ENCODE results near the gene CEACAM18.

CEACAM18 gene

DNA sequence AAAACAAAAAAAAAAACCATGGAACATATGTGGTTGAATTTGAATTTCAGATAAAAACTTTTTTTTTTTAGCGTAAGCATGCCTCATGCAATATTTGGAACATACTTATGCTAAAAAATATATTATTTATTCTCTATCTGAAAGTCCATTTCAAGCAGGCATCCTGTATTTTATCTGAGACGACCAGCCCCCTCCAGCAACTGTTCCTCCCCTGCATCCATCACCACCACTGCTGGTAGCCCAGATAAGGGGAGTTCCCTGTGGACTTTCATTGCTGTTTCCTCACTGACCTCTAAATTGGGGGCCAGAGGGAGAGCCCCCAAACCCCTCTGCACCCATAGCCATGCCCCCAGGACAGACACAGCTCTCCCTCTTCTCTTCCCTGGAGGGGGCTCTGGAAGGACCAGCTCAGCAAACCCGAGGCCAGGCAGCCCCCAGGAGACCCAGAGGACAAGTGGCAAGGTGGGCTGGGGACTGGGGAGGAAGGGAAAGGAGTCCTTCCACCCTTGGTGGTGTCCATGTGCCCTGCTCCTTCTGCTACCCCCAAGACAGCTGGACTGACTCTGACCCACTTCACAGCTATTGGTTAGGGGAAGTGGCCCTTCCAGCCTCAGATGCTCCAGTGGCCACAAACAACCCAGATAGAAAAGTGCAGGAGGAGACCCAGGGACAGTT is 29.9 kb downstream of the CEACAM18 start (continued):
- TF ChIP-seq ZNF148 (tag by site-specific recombination; IDR thresholded peaks at IDR 0.05; ENCODE audit: borderline replicate concordance) (no peak), ZBTB11 (tag by site-specific recombination; conservative IDR thresholded peaks at IDR 0.05; ENCODE audit: low read depth) (no peak)

DNA sequence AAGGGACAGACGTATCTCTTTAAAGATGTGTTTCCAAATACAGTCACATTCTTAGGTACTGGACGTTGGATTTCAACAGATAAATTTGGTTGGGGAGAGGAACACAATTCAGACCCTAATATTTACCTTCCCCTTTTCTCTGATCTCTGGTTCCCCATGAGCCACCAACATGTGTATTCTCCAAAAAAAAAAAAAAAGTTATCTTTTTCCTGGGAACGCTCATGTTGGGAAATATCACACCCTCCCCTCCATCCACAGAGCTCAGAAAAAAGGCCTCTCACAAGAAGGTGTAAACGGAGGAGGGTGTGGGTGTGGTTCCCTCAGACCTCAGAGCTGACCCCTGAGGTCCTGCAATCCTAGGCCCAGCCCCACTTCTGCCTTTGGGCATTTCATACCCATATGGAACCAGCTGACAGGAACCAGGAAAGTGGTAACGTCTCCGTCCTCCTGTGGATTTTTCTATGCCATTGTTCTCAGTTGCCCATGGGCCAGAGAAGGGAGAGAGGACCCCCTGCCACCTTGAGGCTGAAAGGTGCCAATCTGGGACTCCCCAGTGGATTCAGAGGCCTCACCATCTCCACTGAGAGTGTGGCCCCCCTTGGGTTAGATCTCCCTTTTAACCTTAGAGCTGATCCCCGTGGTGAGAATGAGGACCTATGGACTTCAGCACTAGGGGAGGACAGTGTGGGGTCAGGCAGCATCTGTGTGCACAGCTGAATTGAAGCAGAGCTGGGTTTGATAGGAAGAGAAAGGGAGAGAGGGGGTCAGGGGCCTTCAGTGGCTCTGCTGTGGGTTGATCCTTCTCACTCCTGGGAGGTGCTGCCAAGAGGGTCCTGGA is 31.7 kb downstream of the CEACAM18 start:
- ChIA-PET CTCF (interaction anchor here (0.7 to 1.2 kb wide), 2 partner anchors 89 to 152 kb away, joined by 4 to 5 read pairs; no protein-coding TSS in a partner anchor), POLR2A (no interaction called here)
- no peak for TF ChIP-seq SP2 (tag by site-specific recombination; IDR thresholded peaks at IDR 0.05)
- no peak for TF ChIP-seq ZNF571 (tag by site-specific recombination; IDR thresholded peaks at IDR 0.05)
- no peak for TF ChIP-seq ZNF155 (tag by site-specific recombination; IDR thresholded peaks at IDR 0.05)
- TF ChIP-seq GFI1B (tag by site-specific recombination; IDR thresholded peaks at IDR 0.05) = no peak
- TF ChIP-seq ZNF585B (tag by site-specific recombination; IDR thresholded peaks at IDR 0.05) = no peak
- TF ChIP-seq KLF1 (tag by site-specific recombination; IDR thresholded peaks at IDR 0.05) = no peak
- TF ChIP-seq KLF8 (tag by site-specific recombination; IDR thresholded peaks at IDR 0.05) = no peak
- TF ChIP-seq TRIM28 (IDR thresholded peaks at IDR 0.05; ENCODE audit: borderline replicate concordance, low read length) = no peak
- TF ChIP-seq ZNF404 (tag by site-specific recombination; IDR thresholded peaks at IDR 0.05) = no peak
- TF ChIP-seq, protein P1, sequence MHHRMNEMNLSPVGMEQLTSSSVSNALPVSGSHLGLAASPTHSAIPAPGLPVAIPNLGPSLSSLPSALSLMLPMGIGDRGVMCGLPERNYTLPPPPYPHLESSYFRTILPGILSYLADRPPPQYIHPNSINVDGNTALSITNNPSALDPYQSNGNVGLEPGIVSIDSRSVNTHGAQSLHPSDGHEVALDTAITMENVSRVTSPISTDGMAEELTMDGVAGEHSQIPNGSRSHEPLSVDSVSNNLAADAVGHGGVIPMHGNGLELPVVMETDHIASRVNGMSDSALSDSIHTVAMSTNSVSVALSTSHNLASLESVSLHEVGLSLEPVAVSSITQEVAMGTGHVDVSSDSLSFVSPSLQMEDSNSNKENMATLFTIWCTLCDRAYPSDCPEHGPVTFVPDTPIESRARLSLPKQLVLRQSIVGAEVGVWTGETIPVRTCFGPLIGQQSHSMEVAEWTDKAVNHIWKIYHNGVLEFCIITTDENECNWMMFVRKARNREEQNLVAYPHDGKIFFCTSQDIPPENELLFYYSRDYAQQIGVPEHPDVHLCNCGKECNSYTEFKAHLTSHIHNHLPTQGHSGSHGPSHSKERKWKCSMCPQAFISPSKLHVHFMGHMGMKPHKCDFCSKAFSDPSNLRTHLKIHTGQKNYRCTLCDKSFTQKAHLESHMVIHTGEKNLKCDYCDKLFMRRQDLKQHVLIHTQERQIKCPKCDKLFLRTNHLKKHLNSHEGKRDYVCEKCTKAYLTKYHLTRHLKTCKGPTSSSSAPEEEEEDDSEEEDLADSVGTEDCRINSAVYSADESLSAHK (tag by site-specific recombination; IDR thresholded peaks at IDR 0.05) = no peak
- TF ChIP-seq ZFP37 (tag by site-specific recombination; IDR thresholded peaks at IDR 0.05) = no peak
- no peak for TF ChIP-seq ZNF169 (tag by site-specific recombination; IDR thresholded peaks at IDR 0.05)
- no peak for TF ChIP-seq HOXA7 (CRISPR knock-in tag; IDR thresholded peaks at IDR 0.05; ENCODE audit: borderline replicate concordance)
- no peak for TF ChIP-seq ZNF660 (tag by site-specific recombination; IDR thresholded peaks at IDR 0.05)
- no peak for TF ChIP-seq ZNF140 (tag by site-specific recombination; IDR thresholded peaks at IDR 0.05)
- Histone ChIP-seq H3K9me3 (ENCODE audit: control insufficient read depth, insufficient read depth, low read depth, low read length) (no peaks in the 10 kb centered on the region), H3K27ac (ENCODE audit: extremely low read depth, low read depth, low read length) (no peak overlapping the region), H3K4me1 (ENCODE audit: control insufficient read depth, insufficient read depth, low read length) (no peaks in the 10 kb centered on the region), H3K4me3 (ENCODE audit: low read depth, low read length) (no peak overlapping the region), H3K36me3 (ENCODE audit: control insufficient read depth in 2 of 2, insufficient read depth in 1 of 2, low read length in 2 of 2) (no peaks in the 10 kb centered on the region)
